HG03039 (cell line): ENCODE results near the gene PCNX3.

Source experiments
- ATAC-seq: cut with Tn5 transposase; IDR thresholded peaks from one replicate; pipeline ENCODE4 v1.9.1; 2021; ENCODE audit warnings: mild to moderate bottlenecking, moderate library complexity; ENCODE audit not compliant: unreplicated experiment

The PCNX3 gene

GRCh38 chr11:65617990-65618751, 2.6 kb downstream of the PCNX3 start:
- no peak for ATAC-seq

- ATAC-seq = no peak
Observed at GRCh38 chr11:65618763-65619162, 3.2 kb downstream of the PCNX3 start.

GRCh38 chr11:65619281-65619928, 3.8 kb downstream of the PCNX3 start:
- no peak for ATAC-seq

GRCh38 chr11:65620666-65621065, 5.1 kb downstream of the PCNX3 start:
- ATAC-seq = no peak

GRCh38 chr11:65621460-65621859, 5.9 kb downstream of the PCNX3 start:
- ATAC-seq = no peak

DNA sequence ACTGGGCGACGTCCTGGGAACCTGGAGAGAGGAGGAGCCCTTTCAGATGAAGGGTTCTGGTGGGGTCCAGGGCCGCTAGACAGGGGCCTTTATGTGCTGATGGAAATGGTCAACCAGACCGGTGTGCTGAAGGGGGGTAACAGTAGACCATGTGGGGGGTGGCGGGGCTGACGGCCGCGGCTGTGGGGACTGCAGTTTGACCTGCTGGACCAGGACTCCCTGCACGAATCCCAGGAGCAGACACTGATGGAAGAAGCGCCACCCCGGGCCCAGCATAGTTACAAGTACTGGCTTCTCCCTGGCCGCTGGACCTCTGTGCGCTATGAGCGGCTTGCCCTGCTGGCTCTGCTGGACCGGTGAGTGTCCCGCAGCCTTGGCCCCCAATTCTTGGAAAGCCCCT, 6.4 kb downstream of the PCNX3 start:
- ATAC-seq = no peak

DNA sequence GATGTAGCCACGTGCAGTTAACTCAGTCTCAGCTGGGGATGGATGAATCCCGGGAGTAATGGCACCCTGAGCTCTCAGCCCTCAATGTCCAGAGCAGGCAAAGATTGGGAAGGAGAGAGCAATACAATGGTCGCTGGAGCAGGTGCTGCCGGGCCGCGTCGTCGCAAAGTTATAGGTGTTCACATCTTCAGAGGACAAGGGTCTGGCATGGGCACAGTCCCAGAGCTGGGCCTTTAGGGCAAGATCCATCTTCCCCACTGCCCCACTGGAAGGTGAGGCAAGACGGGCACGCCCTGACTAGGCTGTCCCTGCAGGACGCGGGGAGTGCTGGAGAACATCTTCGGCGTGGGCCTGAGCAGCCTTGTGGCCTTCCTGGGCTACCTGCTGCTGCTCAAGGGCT, 7.6 kb downstream of the PCNX3 start:
- ATAC-seq = no peak

DNA sequence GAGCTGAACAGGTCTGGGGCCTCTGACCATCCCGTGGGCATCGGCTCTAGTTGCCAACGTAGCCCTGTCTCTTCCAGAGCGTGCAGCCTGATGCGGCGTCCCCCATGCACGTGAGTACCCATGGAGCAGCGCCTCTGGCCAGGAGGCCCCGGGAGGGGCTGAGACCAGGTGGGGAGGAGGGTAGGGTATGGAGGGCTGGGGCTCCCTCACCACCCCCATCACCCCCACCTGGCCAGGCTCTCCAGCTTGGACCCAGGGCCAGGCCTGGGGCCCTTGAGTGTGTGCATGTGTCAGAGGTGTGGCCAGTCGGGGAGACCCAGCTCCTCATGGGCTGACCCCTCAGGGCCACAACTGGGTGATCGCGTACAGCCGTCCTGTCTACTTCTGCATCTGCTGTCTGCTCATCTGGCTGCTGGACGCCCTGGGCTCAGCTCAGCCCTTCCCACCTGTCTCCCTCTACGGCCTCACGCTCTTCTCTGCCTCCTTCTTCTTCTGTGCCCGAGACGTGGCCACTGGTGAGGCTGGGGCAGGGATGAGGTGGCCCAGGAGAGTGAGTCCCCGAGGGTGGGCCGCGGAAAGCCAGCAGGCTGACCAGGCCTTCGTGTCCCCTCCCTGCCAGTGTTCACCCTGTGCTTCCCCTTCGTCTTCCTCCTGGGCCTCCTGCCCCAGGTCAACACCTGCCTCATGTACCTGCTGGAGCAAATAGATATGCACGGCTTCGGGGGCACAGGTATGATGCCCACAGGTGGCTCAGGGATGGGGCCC, 8.5 kb downstream of the PCNX3 start:
- ATAC-seq = no peak

- ATAC-seq = no peak
Observed at GRCh38 chr11:65624931-65625627, 9.5 kb downstream of the PCNX3 start.

DNA sequence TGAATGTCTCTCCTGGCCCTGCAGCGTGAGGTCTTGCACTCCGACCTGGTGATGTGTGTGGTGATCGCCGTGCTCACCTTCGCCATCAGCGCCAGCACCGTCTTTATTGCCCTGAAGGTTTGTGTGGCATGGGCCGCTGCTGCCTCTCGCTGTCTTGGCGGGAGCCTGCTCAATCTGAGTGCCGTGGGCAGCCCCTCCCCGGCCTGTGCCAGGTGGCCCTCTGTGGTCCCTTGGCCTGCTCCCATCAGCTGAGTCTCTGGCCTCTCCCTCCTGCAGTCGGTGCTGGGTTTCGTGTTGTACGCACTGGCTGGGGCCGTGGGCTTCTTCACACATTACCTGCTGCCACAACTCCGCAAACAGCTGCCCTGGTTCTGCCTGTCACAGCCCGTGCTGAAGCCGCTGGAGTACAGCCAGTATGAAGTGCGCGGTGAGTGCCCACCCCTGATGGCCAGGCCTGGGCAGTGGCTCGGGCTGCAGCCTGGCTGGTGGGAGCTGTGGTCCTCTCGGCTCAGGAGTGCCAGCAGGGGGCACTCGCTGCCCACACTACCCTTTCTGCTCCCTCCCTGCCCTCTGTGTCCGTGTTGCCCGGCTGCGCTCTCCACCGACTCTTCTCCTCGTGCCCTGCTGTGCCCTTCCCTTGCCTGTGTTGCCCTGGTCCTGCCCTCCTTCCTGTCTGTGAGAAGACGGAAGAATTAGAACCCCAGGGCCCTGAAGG, 10.2 kb downstream of the PCNX3 start:
- ATAC-seq = no peak

DNA sequence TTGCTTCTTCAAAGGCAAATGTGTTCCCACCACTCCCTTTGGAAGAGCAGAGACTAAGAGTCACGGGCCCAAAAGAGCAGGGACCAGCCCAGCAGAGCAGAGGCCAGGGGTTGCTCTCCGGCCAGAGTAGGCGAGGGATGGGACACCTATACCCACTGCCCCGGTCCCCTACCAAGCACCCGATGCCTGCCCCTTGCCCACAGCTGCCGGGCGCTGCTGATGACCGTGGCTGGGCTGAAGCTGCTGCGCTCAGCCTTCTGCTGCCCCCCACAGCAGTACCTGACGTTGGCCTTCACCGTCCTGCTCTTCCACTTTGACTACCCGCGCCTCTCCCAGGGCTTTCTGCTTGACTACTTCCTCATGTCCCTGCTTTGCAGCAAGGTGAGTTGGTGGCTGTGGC, 11.6 kb downstream of the PCNX3 start:
- ATAC-seq = no peak

GRCh38 chr11:65629579-65629978, 14.0 kb downstream of the PCNX3 start:
- ATAC-seq = no peak

DNA sequence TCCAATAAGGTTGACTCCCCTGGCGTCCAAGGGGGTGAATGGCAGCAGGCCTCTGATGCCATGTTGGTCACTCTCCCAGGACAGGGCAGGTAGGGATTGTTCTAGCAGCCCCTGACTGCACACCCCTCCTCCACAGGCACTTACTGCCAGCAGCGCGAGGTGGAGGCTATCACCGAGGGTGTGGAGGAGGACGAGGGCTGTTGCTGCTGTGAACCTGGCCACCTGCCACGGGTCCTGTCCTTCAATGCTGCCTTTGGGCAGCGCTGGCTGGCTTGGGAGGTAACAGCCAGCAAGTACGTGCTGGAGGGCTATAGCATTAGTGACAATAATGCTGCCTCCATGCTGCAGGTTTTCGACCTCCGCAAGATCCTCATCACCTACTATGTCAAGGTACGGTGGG, 14.6 kb downstream of the PCNX3 start:
- ATAC-seq = no peak

DNA sequence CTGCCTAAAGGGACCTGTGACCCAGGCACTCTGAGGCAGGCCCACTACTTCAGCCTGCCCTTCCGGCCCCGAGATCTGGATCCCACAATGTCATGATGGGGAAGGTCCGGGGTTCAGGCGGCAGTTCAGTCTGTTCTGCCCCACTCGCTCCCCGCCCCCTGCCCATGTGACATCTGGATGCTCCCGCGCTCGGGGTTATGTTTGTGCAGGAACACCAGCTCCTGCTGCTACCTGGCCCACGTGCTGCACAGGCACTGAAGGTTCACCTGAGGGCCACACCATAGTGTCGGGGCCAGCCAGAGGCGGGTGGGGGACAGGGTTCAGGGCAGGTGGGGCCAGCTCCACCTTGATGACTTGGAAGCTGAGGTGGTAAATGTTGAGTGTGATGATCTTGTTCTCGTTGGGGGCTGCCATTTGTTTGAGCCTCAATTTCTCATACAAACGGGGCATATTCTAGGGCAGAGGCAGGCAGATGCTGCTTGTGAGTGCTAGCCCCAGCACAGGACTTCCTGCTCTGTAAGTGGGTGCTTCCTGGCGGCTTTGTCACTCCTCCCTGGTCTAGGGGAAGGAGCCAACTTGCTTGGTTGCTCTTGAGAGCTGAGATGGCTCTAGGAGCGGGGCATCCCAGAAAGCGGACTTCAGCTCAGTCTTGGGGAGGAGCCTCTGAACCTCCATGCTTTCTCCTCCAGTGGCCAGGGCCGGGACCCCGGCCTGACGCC, 18.0 kb downstream of the PCNX3 start:
- no peak for ATAC-seq

DNA sequence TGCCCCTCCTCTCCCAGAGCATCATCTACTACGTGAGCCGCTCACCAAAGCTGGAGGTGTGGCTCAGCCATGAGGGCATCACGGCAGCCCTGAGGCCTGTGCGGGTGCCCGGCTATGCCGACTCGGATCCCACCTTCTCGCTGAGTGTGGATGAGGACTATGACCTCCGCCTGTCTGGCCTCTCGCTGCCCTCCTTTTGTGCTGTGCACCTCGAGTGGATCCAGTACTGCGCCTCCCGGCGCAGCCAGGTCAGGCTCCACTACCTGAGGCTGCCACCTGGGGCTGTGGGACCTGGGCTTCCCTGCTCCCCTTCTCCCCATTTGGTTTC, 18.5 kb downstream of the PCNX3 start:
- ATAC-seq = no peak

- no peak for ATAC-seq
Observed at GRCh38 chr11:65634440-65634839, 18.9 kb downstream of the PCNX3 start.

- no peak for ATAC-seq
Observed at GRCh38 chr11:65634905-65635731, 19.5 kb downstream of the PCNX3 start.

GRCh38 chr11:65636108-65637031, 20.8 kb downstream of the PCNX3 start:
- no peak for ATAC-seq
